H9 (cell line): ENCODE data around the gene DNAI7. TPM values are rescaled to one million over a fixed set of nuclear protein-coding genes. Genes with fewer than 3 reads are reported as not detected.

ENCODE experiments used
- DNase-seq: peaks from one replicate; pipeline ENCODE4 v3.0.0-alpha.2; 2017
- H2AFZ ChIP-seq: one replicate; pipeline ENCODE4 v1.6.1; 2013; ENCODE audit warnings: mild to moderate bottlenecking, low read length, control low read depth, moderate library complexity
- H2AK5ac ChIP-seq: 2 replicates; pipeline ENCODE4 v1.6.1; 2013; ENCODE audit warnings: low read length, control low read depth, mixed read lengths; ENCODE audit not compliant: insufficient read length
- H2BK120ac ChIP-seq: one replicate; pipeline ENCODE4 v1.6.1; 2013; ENCODE audit warnings: low read depth, mild to moderate bottlenecking, low read length, control low read depth, inconsistent platforms; ENCODE audit not compliant: poor library complexity, severe bottlenecking
- H2BK12ac ChIP-seq: 2 replicates; pipeline ENCODE4 v1.6.1; 2013; ENCODE audit warnings: low read length, control low read depth, mixed read lengths, low read depth; ENCODE audit not compliant: insufficient read length
- H2BK15ac ChIP-seq: 2 replicates; pipeline ENCODE4 v1.6.1; 2013; ENCODE audit warnings: low read depth, low read length, control low read depth
- H2BK20ac ChIP-seq: one replicate; pipeline ENCODE4 v1.6.1; 2013; ENCODE audit warnings: low read depth, mild to moderate bottlenecking, low read length, control low read depth, inconsistent platforms; ENCODE audit not compliant: poor library complexity, severe bottlenecking
- H2BK5ac ChIP-seq: 2 replicates; pipeline ENCODE4 v1.6.1; 2013; ENCODE audit warnings: low read length, control low read depth, mixed read lengths; ENCODE audit not compliant: insufficient read length
- H3K14ac ChIP-seq: 2 replicates; pipeline ENCODE4 v1.6.1; 2013; ENCODE audit warnings: low read length, control low read depth; ENCODE audit not compliant: insufficient read depth
- H3K18ac ChIP-seq: 2 replicates; pipeline ENCODE4 v1.6.1; 2013; ENCODE audit warnings: low read depth, mild to moderate bottlenecking, mixed read lengths, low read length, control low read depth; ENCODE audit not compliant: insufficient read length
- H3K23ac ChIP-seq: 2 replicates; pipeline ENCODE4 v1.6.1; 2013; ENCODE audit warnings: low read length, control low read depth, mixed read lengths, low read depth; ENCODE audit not compliant: insufficient read length
- H3K23me2 ChIP-seq: 2 replicates; pipeline ENCODE4 v1.6.1; 2013; ENCODE audit warnings: low read depth, mild to moderate bottlenecking, mixed read lengths, low read length, control low read depth; ENCODE audit not compliant: insufficient read length, poor library complexity, severe bottlenecking
- H3K27ac ChIP-seq: 2 replicates; pipeline ENCODE4 v1.5.1; 2013; ENCODE audit warnings: low read length, control low read depth, mixed read lengths, low read depth; ENCODE audit not compliant: insufficient read length
- H3K27me3 ChIP-seq: 2 replicates; pipeline ENCODE4 v1.6.1; 2013; ENCODE audit warnings: low read length, control low read depth, inconsistent platforms; ENCODE audit not compliant: insufficient read depth
- H3K4ac ChIP-seq: 2 replicates; pipeline ENCODE4 v1.6.1; 2013; ENCODE audit warnings: low read depth, mild to moderate bottlenecking, control low read depth, inconsistent platforms, low read length, moderate library complexity
- H3K4me1 ChIP-seq: 2 replicates; pipeline ENCODE4 v1.6.1; 2013; ENCODE audit warnings: low read length, control low read depth, inconsistent platforms; ENCODE audit not compliant: insufficient read depth
- H3K4me2 ChIP-seq: 2 replicates; pipeline ENCODE4 v1.6.1; 2013; ENCODE audit warnings: low read length, control low read depth, mixed read lengths; ENCODE audit not compliant: insufficient read length, insufficient read depth
- H3K56ac ChIP-seq: 2 replicates; pipeline ENCODE4 v1.6.1; 2013; ENCODE audit warnings: low read depth, mild to moderate bottlenecking, mixed read lengths, low read length, control low read depth; ENCODE audit not compliant: insufficient read length
- H3K79me1 ChIP-seq: 2 replicates; pipeline ENCODE4 v1.6.1; 2013; ENCODE audit warnings: low read depth, mild to moderate bottlenecking, moderate library complexity, low read length, control low read depth, inconsistent platforms; ENCODE audit not compliant: insufficient read depth, poor library complexity, severe bottlenecking
- H3K79me2 ChIP-seq: 2 replicates; pipeline ENCODE4 v1.6.1; 2013; ENCODE audit warnings: low read length, control low read depth, inconsistent platforms; ENCODE audit not compliant: insufficient read depth
- H3K9ac ChIP-seq: 2 replicates; pipeline ENCODE4 v1.6.1; 2013; ENCODE audit warnings: low read length, control low read depth, mixed read lengths; ENCODE audit not compliant: insufficient read length; ENCODE audit errors: extremely low read depth
- H3K9me3 ChIP-seq: one replicate; pipeline ENCODE4 v1.6.1; 2013; ENCODE audit warnings: low read depth, low read length, inconsistent platforms; ENCODE audit not compliant: control insufficient read depth
- H3T11ph ChIP-seq: one replicate; pipeline ENCODE4 v1.6.1; 2013; ENCODE audit warnings: mild to moderate bottlenecking, low read length, control low read depth, inconsistent platforms
- H4K20me1 ChIP-seq: one replicate; pipeline ENCODE4 v1.6.1; 2013; ENCODE audit not compliant: control insufficient read depth, insufficient read length, insufficient read depth
- H4K5ac ChIP-seq: 2 replicates; pipeline ENCODE4 v1.6.1; 2013; ENCODE audit warnings: low read depth, mild to moderate bottlenecking, mixed read lengths, low read length, control low read depth; ENCODE audit not compliant: insufficient read length
- H4K8ac ChIP-seq: replicated peaks from 2 replicates; pipeline ENCODE4 v1.6.1; 2013; ENCODE audit warnings: low read length, control low read depth, mixed read lengths, low read depth; ENCODE audit not compliant: insufficient read length
- H4K91ac ChIP-seq: 2 replicates; pipeline ENCODE4 v1.6.1; 2013; ENCODE audit warnings: low read depth, mild to moderate bottlenecking, moderate library complexity, mixed read lengths, low read length, control low read depth; ENCODE audit not compliant: insufficient read length
- H3K27ac Mint-ChIP-seq, 3 experiments: 2 replicates in 2 of 3; 3 replicates in 1 of 3; pipeline ENCODE4 v1.8.0; 2020 to 2021; ENCODE audit warnings: mixed read lengths in 3 of 3, mild to moderate bottlenecking in 1 of 3, moderate library complexity in 1 of 3
- H3K27me3 Mint-ChIP-seq: 2 replicates; pipeline ENCODE4 v1.8.0; 2021; ENCODE audit warnings: low read depth, mild to moderate bottlenecking, moderate library complexity, mixed read lengths
- H3K36me3 Mint-ChIP-seq, 3 experiments: 2 replicates in 2 of 3; 3 replicates in 1 of 3; pipeline ENCODE4 v1.8.0; 2020 to 2021; ENCODE audit warnings: low read depth in 3 of 3, mixed read lengths in 3 of 3; ENCODE audit not compliant: insufficient read depth in 1 of 3
- H3K4me1 Mint-ChIP-seq, 2 experiments: 2 replicates each; pipeline ENCODE4 v1.8.0; 2020; ENCODE audit warnings: mixed read lengths in 2 of 2
- H3K4me3 Mint-ChIP-seq, 2 experiments: 2 replicates in 1 of 2; 3 replicates in 1 of 2; pipeline ENCODE4 v1.8.0; 2020 to 2021; ENCODE audit warnings: mild to moderate bottlenecking in 2 of 2, mixed read lengths in 2 of 2, moderate library complexity in 1 of 2
- H3K9me3 Mint-ChIP-seq, 2 experiments: 2 replicates in 1 of 2; 3 replicates in 1 of 2; pipeline ENCODE4 v1.8.0; 2020; ENCODE audit warnings: mild to moderate bottlenecking in 2 of 2, mixed read lengths in 2 of 2, moderate library complexity in 1 of 2
- CTCF ChIP-seq: fragments of 200-600 bp; sonication (generic); conservative IDR thresholded peaks from 3 replicates; pipeline ENCODE4 v1.8.0; 2021; ENCODE audit warnings: antibody characterized with exemption, mild to moderate bottlenecking
- WGBS: extraction: QIAGEN DNeasy Blood & Tissue Kit; methylation state at CpG from one replicate; pipeline ENCODE4 v1.1.7; 2013; ENCODE audit warnings: missing lambda C conversion rate, low lambda C conversion rate, mixed read lengths; ENCODE audit not compliant: insufficient read length; ENCODE audit errors: extremely low coverage; 5-methylcytosine and 5-hydroxymethylcytosine counted together
- total RNA-seq: library from RNA; stranded (reverse); gene quantifications from 2 replicates; pipeline ENCODE4 v1.2.1, GENCODE V29; 2021

The DNAI7 gene
- total RNA-seq, 1 experiment from 2014 or later, result not detected

GRCh38 chr12:25162866-25163265 is 32.1 kb downstream of the DNAI7 start:
- H3K9me3 Mint-ChIP-seq, result no peaks in the 10 kb centered on the region
- Histone ChIP-seq H3K9ac (no peak overlapping the region), H3K14ac (no peak overlapping the region), H3K79me1 (no peaks in the 10 kb centered on the region), H3K56ac (no peak overlapping the region), H3K4me1 (no peaks in the 10 kb centered on the region; the same call in 1 of the 2 replicates), H4K20me1 (no peaks in the 10 kb centered on the region), H3K79me2 (no peaks in the 10 kb centered on the region), H3K23ac (no peak overlapping the region), H4K5ac (no peak overlapping the region), H2BK15ac (no peak overlapping the region), H2BK20ac (no peak overlapping the region), H3K9me3 (no peaks in the 10 kb centered on the region), H3T11ph (no peak overlapping the region), H3K27ac (no peak overlapping the region), H3K27me3 (no peaks in the 10 kb centered on the region), H3K18ac (no peak overlapping the region), H2BK120ac (no peak overlapping the region), H2BK5ac (no peak overlapping the region), H4K91ac (no peak overlapping the region), H4K8ac (no peak overlapping the region), H2BK12ac (no peak overlapping the region), H3K23me2 (no peaks in the 10 kb centered on the region), H2AK5ac (no peak overlapping the region), H3K4ac (no peak overlapping the region), H3K4me2 (no peak overlapping the region), H2AFZ (no peak overlapping the region)
- no peak overlapping the region for H3K4me3 Mint-ChIP-seq
- DNase-seq, result no peak
- no peaks in the 10 kb centered on the region for H3K27me3 Mint-ChIP-seq
- H3K27ac Mint-ChIP-seq, result no peak overlapping the region
- H3K36me3 Mint-ChIP-seq, result no peaks in the 10 kb centered on the region
- no peaks in the 10 kb centered on the region for H3K4me1 Mint-ChIP-seq
- TF ChIP-seq CTCF, result no peak
- WGBS, result no CpG with 5 or more reads among the region's 6 CpGs
